Umbilical cord (tissue), 2 donors: ENCODE results near the gene TMEM163. TPM values are rescaled to one million over a fixed set of nuclear protein-coding genes. Genes with fewer than 3 reads are reported as not detected.
"Not testable (repeated sequence)": the region's sequence is repeated elsewhere in the genome, so short reads cannot be mapped to it uniquely, and the experiment has no call there.

Source experiments
- DNase-seq: peaks from one replicate; pipeline ENCODE4 v3.0.0-alpha.2; 2015; ENCODE audit warnings: low spot score
- total RNA-seq: library from RNA; depleted of rRNA; stranded (reverse); fragments of >200 nt; gene quantifications from one replicate; pipeline ENCODE4 v1.2.3, GENCODE V29; 2014; ENCODE audit warnings: low replicate concordance; ENCODE audit not compliant: insufficient read depth

Gene TMEM163
- total RNA-seq: 3.4 TPM

GRCh38 chr2:134718817-134719814 is at the start of gene TMEM163:
TMEM163 (minus strand) TSS chr2:134719000.
- no peak for DNase-seq

GRCh38 chr2:134766583-134766982 is 47.8 kb upstream of the TMEM163 start:
- DNase-seq: no peak

DNA sequence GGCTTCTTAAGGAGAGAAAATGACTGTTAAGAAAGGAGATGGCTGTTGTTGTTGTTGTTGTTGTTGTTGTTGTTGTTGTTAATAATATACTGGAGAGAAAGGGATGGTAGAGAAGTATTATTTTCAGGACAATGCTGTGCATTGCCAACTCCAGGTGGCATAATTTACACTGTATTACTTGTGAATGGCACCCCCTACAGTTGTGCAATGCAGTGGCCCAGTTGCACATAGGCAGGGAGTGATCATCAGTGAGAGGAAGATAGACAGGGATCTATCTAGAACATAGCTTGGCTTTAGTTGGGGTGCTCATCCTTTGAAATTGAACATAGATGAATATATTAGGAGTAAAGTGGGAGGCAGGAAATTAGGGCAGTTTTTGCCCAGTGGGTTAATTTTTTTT is 47.2 kb upstream of the TMEM163 start:
- DNase-seq: no peak

DNA sequence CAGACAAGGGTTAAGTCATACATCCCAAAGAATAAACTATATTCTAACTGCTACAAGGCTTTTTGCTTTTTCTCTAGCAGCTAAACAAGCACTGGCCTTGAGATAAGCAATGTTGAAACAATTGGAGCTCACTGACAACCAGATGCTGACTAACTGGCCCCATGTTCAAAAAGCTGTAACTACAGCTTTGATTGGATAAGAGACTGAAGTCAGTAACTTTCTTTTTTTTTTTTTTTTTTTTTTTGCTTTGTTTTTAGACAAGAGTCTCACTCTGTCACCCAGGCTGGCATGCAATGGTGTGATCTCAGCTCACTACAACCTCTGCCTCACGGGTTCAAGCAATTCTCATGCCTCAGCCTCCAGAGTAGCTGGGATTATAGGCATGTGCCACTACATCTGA is 45.4 kb upstream of the TMEM163 start:
- no peak for DNase-seq

- DNase-seq: no peak
Observed at GRCh38 chr2:134763164-134763710, 44.4 kb upstream of the TMEM163 start.

GRCh38 chr2:134762508-134762907 is 43.7 kb upstream of the TMEM163 start:
- DNase-seq: no peak

- no peak for DNase-seq
Observed at GRCh38 chr2:134760385-134760784, 41.6 kb upstream of the TMEM163 start.

- no peak for DNase-seq
Observed at GRCh38 chr2:134758633-134759032, 39.8 kb upstream of the TMEM163 start.

DNA sequence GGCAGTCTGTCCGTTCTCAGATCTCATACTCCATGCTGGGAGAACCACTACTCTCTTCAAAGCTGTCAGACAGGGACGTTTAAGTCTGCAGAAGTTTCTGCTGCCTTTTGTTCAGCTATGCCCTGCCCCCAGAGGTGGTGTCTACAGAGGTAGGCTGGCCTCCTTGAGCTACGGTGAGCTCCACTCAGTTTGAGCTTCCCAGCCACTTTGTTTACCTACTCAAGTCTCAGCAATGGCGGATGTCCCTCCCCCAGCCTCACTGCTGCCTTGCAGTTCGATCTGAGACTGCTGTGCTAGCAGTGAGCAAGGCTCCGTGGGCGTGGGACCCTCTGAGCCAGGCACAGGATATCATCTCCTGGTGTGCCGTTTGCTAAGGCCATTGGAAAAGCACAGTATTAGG is 33.2 kb upstream of the TMEM163 start:
- not testable (repeated sequence) for DNase-seq

DNA sequence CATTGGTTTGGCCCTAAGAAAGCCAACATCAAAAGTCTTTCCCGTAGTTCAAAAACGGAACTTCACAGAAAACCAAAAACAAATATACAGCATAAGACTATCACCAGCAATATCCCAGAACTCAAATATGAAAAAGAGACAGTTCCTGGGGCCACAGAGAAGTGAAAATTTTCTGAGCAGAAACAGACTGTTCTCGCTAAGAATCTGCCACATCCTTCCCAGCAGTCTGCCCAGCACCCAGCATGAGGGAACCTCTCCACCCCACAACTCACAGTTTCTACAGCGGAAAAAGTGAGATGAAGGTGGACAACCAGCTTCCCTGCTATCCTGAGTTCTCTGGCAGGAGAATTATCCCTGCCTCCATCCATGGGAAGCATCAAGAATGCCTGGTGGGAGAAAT is 26.7 kb upstream of the TMEM163 start:
- DNase-seq: no peak

DNA sequence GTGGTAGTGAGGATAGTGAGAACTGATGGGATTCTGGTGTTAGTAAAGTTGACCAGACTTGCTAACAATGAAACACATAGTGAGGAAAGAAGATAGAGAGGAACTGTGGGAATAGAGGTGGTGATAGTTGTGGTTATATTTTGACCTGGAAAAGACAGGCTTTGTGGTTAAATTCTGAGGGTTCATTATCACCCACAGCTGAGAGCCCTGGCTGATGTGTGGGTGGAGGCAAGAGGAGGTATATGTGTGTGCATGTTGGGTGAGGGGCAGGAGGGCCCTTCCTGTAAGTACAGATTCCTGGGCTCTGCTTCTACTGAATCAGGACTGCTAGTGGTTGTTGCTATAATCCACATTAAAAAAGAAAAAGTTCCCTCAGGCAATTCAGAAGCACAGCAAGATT is 26.2 kb upstream of the TMEM163 start:
- DNase-seq: no peak

DNA sequence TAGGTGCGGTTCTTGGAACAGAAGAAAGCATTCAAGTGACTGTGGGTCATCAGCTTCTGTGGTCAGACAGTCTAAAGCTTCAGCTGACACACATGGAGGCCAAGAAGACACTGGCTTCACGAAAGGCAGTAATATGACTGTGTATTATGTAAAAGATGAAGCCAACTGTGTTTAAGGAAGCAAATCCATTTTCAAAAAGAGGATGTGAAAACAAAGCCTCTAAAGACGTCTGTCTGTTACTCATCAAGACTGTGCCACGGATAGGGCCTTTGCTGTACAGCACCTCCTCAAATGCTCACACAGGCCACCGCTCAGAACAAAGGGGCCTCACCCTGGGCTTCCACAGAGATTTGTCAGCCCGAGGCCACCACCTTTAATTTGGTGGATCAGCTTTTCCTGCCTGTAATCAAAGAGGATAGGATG is 21.1 kb upstream of the TMEM163 start:
- peak; percentile 37 for DNase-seq

GRCh38 chr2:134739236-134739878 is 20.6 kb upstream of the TMEM163 start:
- DNase-seq: no peak

DNA sequence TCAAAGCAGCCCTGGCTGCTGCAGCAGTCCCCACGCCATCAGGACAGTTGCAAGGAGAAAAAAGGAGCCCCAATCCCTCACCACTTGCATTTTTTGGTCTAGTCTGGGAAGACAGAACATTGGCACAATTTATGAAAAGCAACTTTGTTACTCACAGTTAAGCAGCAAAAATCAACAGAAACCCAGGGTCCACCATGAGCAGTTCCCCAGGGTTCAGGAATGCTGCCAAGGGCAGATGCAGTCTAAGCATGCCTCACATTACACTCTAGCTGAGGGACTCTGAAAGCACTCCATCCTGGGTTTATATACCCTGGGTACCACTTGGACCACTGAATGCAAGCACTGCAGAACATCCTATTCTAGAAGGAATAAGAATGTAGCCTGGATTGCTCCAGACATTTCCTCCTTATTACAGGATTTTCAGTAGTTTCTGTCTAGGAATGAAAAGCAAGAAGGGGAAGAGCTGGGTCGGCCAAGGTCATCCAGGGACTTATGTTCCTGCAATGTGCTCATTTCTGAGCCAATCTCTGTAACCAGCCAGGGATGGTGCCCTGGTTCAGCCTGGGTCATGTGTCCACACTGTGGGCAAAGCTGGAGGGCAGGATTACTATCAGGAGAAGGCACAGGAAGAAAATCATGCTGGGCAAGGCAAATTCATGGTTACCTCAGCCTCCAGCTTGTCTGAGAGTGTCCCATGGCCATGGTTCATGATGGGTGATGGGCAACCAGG is 19.5 kb upstream of the TMEM163 start:
- no peak for DNase-seq

DNA sequence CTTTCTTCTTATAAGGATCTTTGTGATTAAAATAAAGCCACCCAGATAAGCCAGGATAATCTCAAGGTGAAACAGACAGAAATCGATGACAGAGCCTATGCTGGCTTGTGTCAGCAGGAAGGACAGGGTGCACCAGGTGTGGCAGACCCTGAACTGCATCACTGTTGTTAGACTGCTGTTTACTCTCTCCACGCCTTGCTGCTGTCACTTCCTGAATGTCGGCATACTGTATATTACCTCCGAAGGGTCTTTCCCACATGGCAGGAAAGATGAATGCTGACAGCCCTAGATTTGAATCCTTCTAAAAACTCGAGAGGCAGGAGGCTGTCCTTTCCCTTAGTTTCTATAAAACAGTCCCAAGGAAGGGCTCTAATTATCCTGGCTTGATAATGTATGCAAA is 18.9 kb upstream of the TMEM163 start:
- DNase-seq: no peak

- DNase-seq: no peak
Observed at GRCh38 chr2:134736167-134736880, 17.5 kb upstream of the TMEM163 start.

DNA sequence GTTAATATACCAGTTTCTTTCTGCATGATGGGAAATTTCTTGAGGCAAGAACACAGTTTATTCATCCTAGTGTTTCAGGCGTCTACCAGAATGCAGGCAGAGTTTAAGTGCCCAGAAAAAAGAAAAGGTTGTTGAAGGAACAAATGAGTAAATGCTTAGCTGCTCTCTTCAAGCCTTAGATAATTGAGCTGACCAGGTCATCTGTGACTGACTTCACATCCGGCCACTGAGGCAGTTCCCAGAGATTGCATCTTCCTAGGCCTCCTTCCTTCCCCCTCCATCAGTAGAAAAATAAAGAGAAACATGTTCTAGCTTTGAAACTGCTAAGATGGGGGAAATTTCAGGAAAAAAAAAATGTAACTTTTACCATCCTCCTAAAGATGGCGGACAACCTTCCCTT is 9.4 kb upstream of the TMEM163 start:
- no peak for DNase-seq

DNA sequence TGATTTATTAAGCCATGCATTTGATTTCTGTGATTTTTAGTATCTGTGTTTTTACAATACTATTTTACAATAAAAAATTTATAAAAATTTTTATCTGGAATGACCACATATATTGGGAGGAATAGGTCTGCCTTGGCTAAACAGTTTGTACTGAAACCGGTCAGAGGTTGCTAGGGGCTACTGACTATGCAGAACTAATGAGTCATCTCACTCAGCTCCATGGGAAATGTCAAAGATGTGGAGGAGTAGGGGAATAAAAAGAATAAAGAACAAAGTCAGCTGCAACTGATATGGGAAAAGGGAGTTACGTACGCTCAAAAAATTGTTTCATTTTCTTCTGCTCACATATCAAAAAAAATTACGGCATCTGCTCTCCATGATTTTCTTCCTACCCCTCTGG is 8.6 kb upstream of the TMEM163 start:
- no peak for DNase-seq

DNA sequence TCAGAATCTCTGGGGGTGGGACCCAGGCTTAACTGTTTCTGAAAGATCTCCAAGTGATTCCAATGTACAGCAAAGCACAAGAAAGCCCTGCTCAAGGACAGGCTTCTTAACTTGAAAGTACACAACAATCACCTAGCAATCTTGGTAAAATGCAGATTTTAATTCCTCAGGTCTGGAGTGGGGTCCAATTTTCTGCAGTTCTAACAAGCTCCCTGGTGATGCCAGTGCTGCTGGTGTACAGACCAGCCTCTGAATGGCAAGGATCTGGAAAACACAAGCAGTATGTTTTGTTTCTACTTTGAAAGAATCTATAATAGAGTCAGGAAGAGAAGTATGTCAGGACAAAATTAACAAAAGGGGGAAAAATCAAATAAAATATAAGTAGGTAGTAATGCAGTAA is 7.8 kb upstream of the TMEM163 start:
- DNase-seq: no peak

DNA sequence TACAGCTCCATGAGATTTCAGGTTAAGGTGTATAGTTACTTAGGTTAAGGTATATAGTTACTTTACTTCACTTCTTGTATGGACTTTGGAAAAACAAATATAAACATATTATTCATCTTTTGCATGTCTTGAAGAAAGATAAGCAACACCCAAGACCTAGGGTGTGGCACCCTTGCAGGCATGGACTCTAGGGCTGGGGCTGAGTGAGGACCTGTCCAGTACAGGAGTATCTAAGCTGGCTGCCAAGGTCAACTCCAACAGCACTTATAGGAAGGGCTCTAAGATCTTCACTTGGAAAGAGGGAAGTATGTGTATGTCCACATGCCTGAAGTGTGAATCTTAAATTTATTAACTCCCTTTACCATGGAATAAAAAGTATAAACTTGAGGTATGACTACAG is 7.1 kb upstream of the TMEM163 start:
- no peak for DNase-seq

DNA sequence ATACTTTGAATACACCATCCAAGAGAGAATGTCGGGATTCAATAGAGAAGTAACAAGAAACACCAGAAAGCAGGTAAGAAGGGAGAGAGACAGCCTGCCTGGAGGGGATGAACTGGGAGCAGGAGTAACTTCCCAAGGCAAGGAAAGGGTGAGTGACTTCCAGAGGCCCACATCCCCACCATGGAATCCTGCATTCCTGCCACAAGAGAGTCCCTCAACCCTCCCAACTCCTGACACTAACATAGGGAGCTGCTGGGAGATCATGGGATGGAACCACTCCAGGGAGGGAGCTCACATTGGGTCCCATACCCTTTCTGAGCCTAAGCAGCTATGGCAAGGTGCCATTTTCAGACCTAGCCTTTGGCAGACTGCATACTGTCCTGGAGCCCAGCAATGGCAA is 5.5 kb upstream of the TMEM163 start:
- no peak for DNase-seq
